HG03457 (cell line): ENCODE results near the gene HCRTR1.
"Not testable (repeated sequence)": the region's sequence is repeated elsewhere in the genome, so short reads cannot be mapped to it uniquely, and the experiment has no call there.

ENCODE experiments used
- ATAC-seq: cut with Tn5 transposase; IDR thresholded peaks from one replicate; pipeline ENCODE4 v1.9.1; 2021; ENCODE audit warnings: moderate number of reproducible peaks; ENCODE audit not compliant: unreplicated experiment

HCRTR1 gene

GRCh38 chr1:31581821-31582810, 35.4 kb upstream of the HCRTR1 start:
- ATAC-seq: no peak

DNA sequence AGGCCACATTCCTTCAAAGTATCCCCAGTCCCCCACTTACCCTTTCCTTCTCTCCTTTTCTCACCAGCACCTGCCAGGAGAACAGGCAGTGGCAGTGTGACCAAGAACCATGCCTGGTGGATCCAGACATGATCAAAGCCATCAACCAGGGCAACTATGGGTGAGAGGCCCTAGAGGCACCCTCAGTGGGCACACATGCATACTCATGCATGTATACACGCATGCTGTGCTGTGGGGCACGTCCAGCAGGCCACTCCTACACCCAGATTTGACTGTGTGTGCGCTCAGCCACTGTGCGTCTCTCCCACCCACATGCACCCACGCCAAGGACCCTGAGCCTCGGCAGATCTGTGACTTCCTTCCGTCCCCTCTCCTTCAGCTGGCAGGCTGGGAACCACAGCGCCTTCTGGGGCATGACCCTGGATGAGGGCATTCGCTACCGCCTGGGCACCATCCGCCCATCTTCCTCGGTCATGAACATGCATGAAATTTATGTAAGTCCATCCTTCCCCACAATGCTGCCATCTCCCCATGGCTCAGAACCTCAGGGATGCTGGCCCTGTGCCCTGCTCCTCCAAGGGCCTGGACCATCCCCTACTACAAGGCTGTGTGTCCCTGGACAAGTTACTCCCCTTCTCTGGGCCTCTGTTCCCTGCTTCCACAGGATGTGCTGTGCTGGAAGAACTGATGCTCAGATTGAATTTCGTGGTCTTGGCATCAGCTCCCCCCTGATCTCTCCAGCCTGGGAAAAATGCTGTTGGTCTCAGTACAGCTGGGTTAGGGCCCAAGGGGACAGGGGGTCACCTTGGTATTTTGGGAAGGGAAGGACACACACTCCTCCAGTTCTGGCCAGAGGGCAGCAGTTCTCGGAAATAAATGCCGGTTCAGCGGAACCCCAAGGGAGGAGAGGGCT, 34.2 kb upstream of the HCRTR1 start:
- no peak for ATAC-seq

DNA sequence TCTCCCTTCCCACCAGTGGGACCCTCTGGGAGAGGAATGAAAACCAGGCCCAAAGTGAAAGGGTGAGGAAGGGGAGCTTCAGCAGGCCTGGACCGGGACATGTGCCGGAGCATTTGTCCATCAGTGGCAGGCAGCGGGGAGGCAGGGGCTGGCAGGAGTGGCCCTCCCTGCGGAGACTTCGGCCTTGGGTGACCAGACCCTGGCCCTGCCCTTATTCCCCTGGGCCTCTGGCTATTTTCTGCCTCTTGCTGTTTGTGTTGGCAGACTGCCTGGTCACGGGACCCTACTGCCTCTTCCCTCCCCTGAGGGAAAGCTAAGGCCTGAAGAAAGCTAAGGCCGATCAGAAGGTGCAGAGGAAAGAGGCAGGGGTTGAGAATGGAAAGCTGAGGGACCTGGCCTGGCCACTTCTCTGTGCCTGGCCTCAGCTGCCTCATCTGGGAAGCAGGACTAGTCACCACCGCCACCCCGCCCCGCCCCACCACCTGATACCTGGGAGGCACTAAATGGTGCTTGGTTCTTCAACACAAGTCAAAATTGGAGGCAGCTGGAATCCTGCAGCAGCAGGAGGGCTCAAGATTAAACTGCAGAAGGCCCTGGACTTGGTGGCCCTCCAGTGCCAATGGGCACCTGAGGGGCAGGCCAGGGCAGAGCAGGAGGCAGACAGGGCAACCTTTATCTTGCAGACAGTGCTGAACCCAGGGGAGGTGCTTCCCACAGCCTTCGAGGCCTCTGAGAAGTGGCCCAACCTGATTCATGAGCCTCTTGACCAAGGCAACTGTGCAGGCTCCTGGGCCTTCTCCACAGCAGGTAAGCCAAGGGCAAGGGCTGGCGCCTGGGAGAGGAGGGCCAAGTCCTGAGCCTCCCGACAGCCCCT, 33.3 kb upstream of the HCRTR1 start:
- no peak for ATAC-seq

- ATAC-seq: no peak
These were observed 32.4 kb upstream of the HCRTR1 start for GRCh38 chr1:31584869-31585735.

DNA sequence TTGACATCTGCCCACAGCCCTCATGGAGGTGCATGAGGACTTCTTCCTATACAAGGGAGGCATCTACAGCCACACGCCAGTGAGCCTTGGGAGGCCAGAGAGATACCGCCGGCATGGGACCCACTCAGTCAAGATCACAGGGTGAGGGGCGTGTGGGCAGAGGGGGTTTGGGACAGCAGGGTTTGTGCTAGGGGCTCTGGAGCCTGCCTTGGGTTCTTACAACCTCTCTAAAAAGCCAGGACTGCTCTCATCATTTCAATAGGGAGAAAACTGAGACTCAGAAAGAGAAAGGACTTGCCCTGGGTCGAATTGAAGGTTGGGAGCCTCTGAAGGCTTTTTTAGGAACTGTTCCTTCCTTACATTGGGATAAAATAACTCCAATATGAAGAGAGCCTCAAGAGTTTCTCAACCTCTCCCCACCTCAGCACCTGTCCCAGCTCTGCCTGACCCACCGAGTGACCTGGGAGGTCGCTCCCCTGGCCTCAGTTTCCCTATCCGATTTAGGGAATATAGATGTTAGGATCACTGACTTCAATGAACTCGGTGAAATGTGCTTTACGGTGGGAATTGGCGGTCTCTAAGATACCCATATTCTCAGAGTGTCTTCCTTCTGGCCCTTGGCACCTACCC, 31.6 kb upstream of the HCRTR1 start:
- no peak for ATAC-seq

- ATAC-seq: no peak
These were observed 30.8 kb upstream of the HCRTR1 start for GRCh38 chr1:31586376-31587327.

GRCh38 chr1:31587328-31587699, 30.2 kb upstream of the HCRTR1 start:
- not testable (repeated sequence) for ATAC-seq

GRCh38 chr1:31587720-31588423, 29.6 kb upstream of the HCRTR1 start:
- ATAC-seq: no peak

DNA sequence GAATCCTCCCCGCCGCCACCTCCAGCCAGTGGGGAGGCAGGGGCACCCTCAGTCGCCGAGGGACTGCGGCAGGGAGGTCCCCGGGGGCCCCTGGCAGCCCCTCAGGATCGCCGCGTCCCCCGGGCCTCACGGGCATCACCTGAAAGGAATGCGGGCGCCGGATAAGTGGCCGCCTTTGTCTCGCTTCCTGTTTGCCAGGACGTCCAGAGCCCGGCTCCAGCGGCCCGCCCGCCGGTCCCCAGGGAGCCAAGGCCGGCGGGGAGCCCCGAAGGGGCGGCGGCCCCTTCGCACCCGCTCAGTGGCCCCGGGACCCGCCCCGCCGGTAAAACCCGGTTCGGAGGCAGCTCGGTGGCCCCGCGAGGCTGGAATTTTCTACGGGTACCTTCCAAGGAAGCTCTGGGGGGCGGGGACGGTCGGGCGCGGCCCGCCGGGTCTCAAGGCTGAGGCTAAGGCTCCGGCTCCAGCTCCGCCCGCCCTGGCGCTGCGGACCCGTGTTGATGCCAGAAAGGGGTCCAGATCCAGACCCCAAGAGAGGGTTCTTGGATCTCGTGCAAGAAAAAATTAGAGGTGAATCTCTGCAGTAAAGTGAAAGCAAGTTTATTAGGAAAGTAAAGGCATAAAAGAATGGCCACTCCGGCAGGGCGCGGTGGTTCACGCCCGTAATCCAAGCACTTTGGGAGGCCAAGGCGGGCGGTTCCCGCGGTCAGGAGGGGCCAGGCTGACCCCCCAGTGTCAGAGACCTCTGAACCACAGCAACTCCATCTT, 28.6 kb upstream of the HCRTR1 start:
- ATAC-seq: no peak

- ATAC-seq: no peak
These were observed 25.9 kb upstream of the HCRTR1 start for GRCh38 chr1:31591425-31592093.

- no peak for ATAC-seq
These were observed 25.4 kb upstream of the HCRTR1 start for GRCh38 chr1:31592132-31592531.

GRCh38 chr1:31593136-31593665, 24.3 kb upstream of the HCRTR1 start:
- ATAC-seq: no peak

- ATAC-seq: no peak
These were observed 23.5 kb upstream of the HCRTR1 start for GRCh38 chr1:31593770-31594632.

DNA sequence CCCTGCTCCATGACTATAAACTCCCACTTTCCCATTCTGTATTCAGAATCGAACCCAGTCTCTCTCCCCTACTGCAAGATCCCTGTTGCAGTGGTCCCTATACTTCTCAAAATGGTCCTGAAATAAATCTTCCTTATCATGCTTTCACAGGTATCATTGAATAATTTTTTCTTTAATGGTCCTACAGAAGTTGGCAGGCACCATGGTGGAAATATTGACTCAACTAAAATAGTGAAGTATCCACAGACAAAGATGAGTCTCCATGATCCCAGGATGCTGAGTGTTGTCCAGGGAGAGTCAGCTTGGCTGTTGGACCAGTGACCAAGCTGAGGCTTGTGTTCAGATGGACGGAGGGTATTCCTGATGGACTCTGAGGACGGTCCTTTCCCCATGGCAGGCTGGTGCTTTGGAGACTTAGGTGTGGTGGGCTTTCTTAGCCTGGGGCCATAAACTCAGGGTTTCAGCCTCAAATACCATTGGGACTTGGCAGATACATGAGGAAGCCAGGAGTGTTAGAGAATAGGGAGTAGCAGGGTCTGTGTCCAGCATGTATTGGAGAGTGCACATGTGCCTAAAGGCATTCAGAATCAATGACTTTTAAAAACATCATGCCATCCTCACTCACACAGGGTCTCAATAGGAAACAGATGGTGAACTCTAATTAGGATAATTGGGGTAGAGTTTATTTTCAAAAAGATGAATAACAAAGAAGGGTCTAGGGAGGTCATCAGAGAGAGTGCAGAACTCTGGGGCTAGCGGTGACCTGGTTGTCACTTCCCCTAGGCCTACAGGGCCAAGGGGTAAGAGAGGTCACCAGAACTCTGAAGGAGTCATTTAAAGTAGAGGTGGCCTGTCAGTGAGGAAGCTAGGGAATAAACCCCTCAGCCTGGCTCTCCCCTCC, 21.4 kb upstream of the HCRTR1 start:
- no peak for ATAC-seq
